GM10248 (cell line): Measurements from ENCODE around the gene ZNF331.

Source experiments
- CTCF ChIA-PET: fragments of 300-600 bp; sonication (Branson Sonifier 250); formaldehyde crosslinking; extraction: SDS; loops from one replicate; lab custom pipeline; 2021; ENCODE audit warnings: antibody characterized with exemption; lab: Yijun Ruan, JAX
- POLR2A ChIA-PET: fragments of 350-650 bp; sonication (Branson Sonifier 250); formaldehyde crosslinking; extraction: SDS; loops from one replicate; lab custom pipeline; 2020; ENCODE audit warnings: antibody characterized with exemption; lab: Yijun Ruan, JAX
- DNase-seq: peaks from one replicate; pipeline ENCODE4 v3.0.0; 2012; ENCODE audit errors: extremely low spot score
- CTCF ChIP-seq: IDR thresholded peaks from 2 replicates; pipeline ENCODE4 v1.5.1; 2012; ENCODE audit warnings: mild to moderate bottlenecking, low read depth; ENCODE audit errors: extremely low read depth, missing control alignments, control extremely low read depth

Gene ZNF331

GRCh38 chr19:53555352-53555751 is 17.4 kb downstream of the ZNF331 start:
- no peak for DNase-seq
- ChIA-PET POLR2A (no interaction called here), CTCF (no interaction called here)
- TF ChIP-seq CTCF = no peak

- CTCF ChIA-PET = no interaction called here
- POLR2A ChIA-PET = no interaction called here
- TF ChIP-seq CTCF = no peak
- no peak for DNase-seq
Observed at GRCh38 chr19:53571339-53571738, 33.4 kb downstream of the ZNF331 start.

- TF ChIP-seq CTCF = no peak
- CTCF ChIA-PET = no interaction called here
Observed at GRCh38 chr19:53576941-53577653, 39.2 kb downstream of the ZNF331 start.

GRCh38 chr19:53577968-53578367 is 40.0 kb downstream of the ZNF331 start:
- TF ChIP-seq CTCF = no peak
- ChIA-PET POLR2A (no interaction called here), CTCF (no interaction called here)
- DNase-seq = no peak

More at GRCh38 chr19:53576941-53577653, 39.2 kb downstream of the ZNF331 start:
- no peak for DNase-seq
- POLR2A ChIA-PET = no interaction called here

- TF ChIP-seq CTCF = no peak
- CTCF ChIA-PET = no interaction called here
- POLR2A ChIA-PET = no interaction called here
Observed at GRCh38 chr19:53579518-53579917, 41.6 kb downstream of the ZNF331 start.

GRCh38 chr19:53580871-53581835 is 43.2 kb downstream of the ZNF331 start:
- POLR2A ChIA-PET = no interaction called here
- CTCF ChIA-PET = interaction anchor here (0.8 kb wide), 1 partner anchor 12 kb away, joined by 3 read pairs; no protein-coding TSS in a partner anchor
- no peak for TF ChIP-seq CTCF
- DNase-seq = no peak

More at GRCh38 chr19:53579518-53579917, 41.6 kb downstream of the ZNF331 start:
- DNase-seq = no peak
